ENCODE measurements around the gene PLD5. TPM values are rescaled to one million over a fixed set of nuclear protein-coding genes. Genes with fewer than 3 reads are reported as not detected.
A peak's percentile ranks its signal among the peaks of the same experiment; 100 is the strongest.

The PLD5 gene
- total and polyA plus RNA-seq, 8 donors = 0.04 to 0.71 (median 0.24) TPM; not detected in 2

GRCh38 chr1:242242983-242243382 lies 281.5 kb downstream of the PLD5 start:
- ATAC-seq (no peak), FAIRE-seq (no peak), DNase-seq (no peak)
- H3K4me1 ChIP-seq = no peaks in the 10 kb centered on the region
- no peak for TF ChIP-seq CTCF (IDR thresholded peaks at IDR 0.05)
- WGBS, 2 donors = 74 to 78% methylated on average over 6 of the region's 6 CpGs
- intact Hi-C loops (cut with DNase I) = no loop called here
- no peak overlapping the region for H3K4me3 ChIP-seq
- H3K27ac ChIP-seq = no peak overlapping the region
- no peaks in the 10 kb centered on the region for H3K9me3 ChIP-seq
- H3K27me3 ChIP-seq = no peaks in the 10 kb centered on the region
- no peaks in the 10 kb centered on the region for H3K36me3 ChIP-seq

DNA sequence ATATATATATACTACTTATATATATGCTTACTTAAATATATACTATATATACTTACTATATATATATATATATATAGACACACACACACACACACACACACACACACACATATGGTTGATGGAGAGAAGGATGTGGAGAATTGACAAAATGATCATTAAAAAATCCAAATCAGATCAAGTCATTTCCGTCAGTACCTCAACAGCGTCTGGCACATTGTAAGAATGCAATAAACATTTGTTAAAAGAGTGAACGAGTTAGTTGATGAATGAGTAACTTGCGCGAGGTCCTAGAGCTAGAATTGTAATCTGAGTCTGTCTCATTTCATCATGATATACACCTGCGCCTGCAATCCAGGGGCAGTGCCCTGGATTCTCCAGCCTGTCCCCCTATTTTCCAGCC lies 282.6 kb downstream of the PLD5 start:
- FAIRE-seq = no peak

GRCh38 chr1:242240691-242241090 lies 283.8 kb downstream of the PLD5 start:
- intact Hi-C loops (cut with DNase I) = no loop called here
- H3K27ac ChIP-seq = no peak overlapping the region
- peak in 1 of 4 donors; percentile 37 for ATAC-seq
- H3K9me3 ChIP-seq = no peaks in the 10 kb centered on the region
- H3K4me3 ChIP-seq = no peak overlapping the region
- no peaks in the 10 kb centered on the region for H3K4me1 ChIP-seq
- no peak for FAIRE-seq
- no peak for TF ChIP-seq CTCF (IDR thresholded peaks at IDR 0.05)
- no peaks in the 10 kb centered on the region for H3K27me3 ChIP-seq
- H3K36me3 ChIP-seq = no peaks in the 10 kb centered on the region
- no peak for DNase-seq
- 47 to 48% methylated on average over 6 of the region's 6 CpGs for WGBS, 2 donors

More for the DNA sequence above, 282.6 kb downstream of the PLD5 start:
- Histone ChIP-seq H3K4me3 (no peak overlapping the region), H3K4me1 (no peaks in the 10 kb centered on the region), H3K27me3 (no peaks in the 10 kb centered on the region), H3K36me3 (no peaks in the 10 kb centered on the region), H3K27ac (no peak overlapping the region), H3K9me3 (no peaks in the 10 kb centered on the region)
- ATAC-seq = peak in 1 of 4 donors; percentile 33
- TF ChIP-seq CTCF (IDR thresholded peaks at IDR 0.05) = no peak
- no peak for DNase-seq
- 39 to 63% methylated on average over 6 of the region's 6 CpGs for WGBS, 2 donors
- intact Hi-C loops (cut with DNase I) = no loop called here

DNA sequence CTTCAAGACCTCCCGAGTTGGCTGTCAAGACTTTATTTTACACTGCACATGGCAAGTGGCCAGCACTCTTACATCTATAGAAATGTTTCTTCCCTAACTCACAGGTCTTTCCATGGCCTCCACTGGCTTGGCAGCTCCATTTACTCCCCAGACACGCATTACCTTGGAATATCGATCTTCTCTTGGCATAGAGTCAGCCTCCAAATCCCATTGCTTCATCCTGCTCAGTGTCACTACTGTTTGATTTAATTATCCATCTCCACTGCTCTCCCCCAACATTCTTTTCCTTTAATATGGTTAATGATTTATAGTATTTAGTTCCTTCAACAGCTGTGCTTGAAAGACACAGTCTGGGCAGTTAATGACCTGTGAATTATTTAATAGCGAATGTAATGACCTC lies 284.4 kb downstream of the PLD5 start:
- intact Hi-C loops (cut with DNase I) = no loop called here
- Histone ChIP-seq H3K4me3 (no peak overlapping the region), H3K4me1 (no peaks in the 10 kb centered on the region), H3K9me3 (no peaks in the 10 kb centered on the region), H3K27me3 (no peaks in the 10 kb centered on the region), H3K27ac (no peak overlapping the region), H3K36me3 (no peaks in the 10 kb centered on the region)
- ATAC-seq = peak; percentile 69 to 86 (median 84)
- no peak for FAIRE-seq
- no peak for TF ChIP-seq CTCF (IDR thresholded peaks at IDR 0.05)
- peak in 4 of 6 donors; percentile 17 to 56 (median 31) for DNase-seq
- WGBS, 2 donors = 10 to 12% methylated on average over 4 of the region's 4 CpGs

DNA sequence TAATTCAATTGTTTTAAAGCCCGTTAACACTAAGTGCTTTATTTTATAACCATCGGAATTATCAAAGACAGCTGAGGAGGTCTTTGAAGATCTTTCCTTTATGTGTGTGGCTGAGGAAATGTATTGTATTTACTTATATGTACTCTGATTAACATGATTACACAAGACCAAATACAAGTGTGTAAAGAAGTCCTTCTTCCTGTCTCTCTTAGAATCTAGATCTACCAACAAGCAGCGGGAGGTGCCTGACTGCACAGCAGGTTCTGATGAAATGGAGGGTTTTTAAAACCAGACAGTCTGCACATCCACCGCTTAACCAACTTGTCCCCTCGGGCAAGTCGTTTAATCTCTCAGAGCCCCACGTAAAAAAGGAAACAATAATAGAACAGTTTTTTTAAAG lies 285.1 kb downstream of the PLD5 start:
- FAIRE-seq (no peak), ATAC-seq (no peak), DNase-seq (no peak)
- Histone ChIP-seq H3K9me3 (no peaks in the 10 kb centered on the region), H3K36me3 (no peaks in the 10 kb centered on the region), H3K27ac (no peak overlapping the region), H3K4me1 (no peaks in the 10 kb centered on the region), H3K27me3 (no peaks in the 10 kb centered on the region), H3K4me3 (no peak overlapping the region)
- 48 to 59% methylated on average over 7 of the region's 7 CpGs for WGBS, 2 donors
- no peak for TF ChIP-seq CTCF (IDR thresholded peaks at IDR 0.05)
- intact Hi-C loops (cut with DNase I) = no loop called here
